ENCODE data around the gene NPEPL1.
"Not testable (repeated sequence)": the region's sequence is repeated elsewhere in the genome, so short reads cannot be mapped to it uniquely, and the experiment has no call there.

Gene NPEPL1

GRCh38 chr20:58757647-58758046 lies 65.0 kb downstream of the NPEPL1 start:
- DNase-seq (ENCODE audit: low read depth, low spot score) = not testable (repeated sequence)

- no peak for DNase-seq (ENCODE audit: low read depth, low spot score)
Observed at GRCh38 chr20:58759947-58760346, 67.3 kb downstream of the NPEPL1 start.

- no peak for DNase-seq (ENCODE audit: low read depth, low spot score)
Observed at GRCh38 chr20:58760856-58761255, 68.3 kb downstream of the NPEPL1 start.

- no peak for DNase-seq (ENCODE audit: low read depth, low spot score)
Observed at GRCh38 chr20:58762120-58762519, 69.5 kb downstream of the NPEPL1 start.

GRCh38 chr20:58763076-58763475 lies 70.5 kb downstream of the NPEPL1 start:
- no peak for DNase-seq (ENCODE audit: low read depth, low spot score)

Measured in activated CD4-positive, CD25-positive, alpha-beta regulatory T cell treated with anti-CD3 and anti-CD28 coated beads, Interleukin-2, amount 50 U/mL, for 16 hours (primary cell).